ENCODE measurements around the gene LRRC4C. TPM values are rescaled to one million over a fixed set of nuclear protein-coding genes. Genes with fewer than 3 reads are reported as not detected.

Gene LRRC4C
- total RNA-seq, 1 donor from 2014 or later, result 0.64 TPM

GRCh38 chr11:41449483-41450050, 9.9 kb downstream of the LRRC4C start:
- TF ChIP-seq CTCF (IDR thresholded peaks at IDR 0.05; ENCODE audit: partially characterized antibody, unreplicated experiment), result no peak
- Mint-ChIP-seq H3K27me3 (ENCODE audit: unreplicated experiment) (peaks cover 2% of the 10 kb centered on the region), H3K4me3 (ENCODE audit: unreplicated experiment) (no peak overlapping the region), H3K36me3 (ENCODE audit: unreplicated experiment) (no peaks in the 10 kb centered on the region), H3K4me1 (ENCODE audit: low read depth, unreplicated experiment) (peaks cover 10% of the 10 kb centered on the region), H3K27ac (ENCODE audit: unreplicated experiment) (no peak overlapping the region), H3K9me3 (ENCODE audit: unreplicated experiment) (no peaks in the 10 kb centered on the region)
- DNase-seq, result no peak

- Mint-ChIP-seq H3K36me3 (ENCODE audit: unreplicated experiment) (no peaks in the 10 kb centered on the region), H3K27me3 (ENCODE audit: unreplicated experiment) (peaks cover 3% of the 10 kb centered on the region), H3K9me3 (ENCODE audit: unreplicated experiment) (peaks cover 1% of the 10 kb centered on the region), H3K4me1 (ENCODE audit: low read depth, unreplicated experiment) (peaks cover 10% of the 10 kb centered on the region), H3K27ac (ENCODE audit: unreplicated experiment) (no peak overlapping the region), H3K4me3 (ENCODE audit: unreplicated experiment) (no peak overlapping the region)
- TF ChIP-seq CTCF (IDR thresholded peaks at IDR 0.05; ENCODE audit: partially characterized antibody, unreplicated experiment), result no peak
- no peak for DNase-seq
These were observed 12.9 kb downstream of the LRRC4C start for GRCh38 chr11:41446566-41446965.

- no peak for TF ChIP-seq CTCF (IDR thresholded peaks at IDR 0.05; ENCODE audit: partially characterized antibody, unreplicated experiment)
- DNase-seq, result no peak
- no peak overlapping the region for H3K27ac Mint-ChIP-seq (ENCODE audit: unreplicated experiment)
- H3K27me3 Mint-ChIP-seq (ENCODE audit: unreplicated experiment), result peaks cover 2% of the 10 kb centered on the region
- H3K4me3 Mint-ChIP-seq (ENCODE audit: unreplicated experiment), result no peak overlapping the region
- H3K4me1 Mint-ChIP-seq (ENCODE audit: low read depth, unreplicated experiment), result peaks cover 10% of the 10 kb centered on the region
- peaks cover 1% of the 10 kb centered on the region for H3K9me3 Mint-ChIP-seq (ENCODE audit: unreplicated experiment)
- H3K36me3 Mint-ChIP-seq (ENCODE audit: unreplicated experiment), result no peaks in the 10 kb centered on the region
These were observed 13.3 kb downstream of the LRRC4C start for GRCh38 chr11:41446107-41446506.

- Mint-ChIP-seq H3K36me3 (ENCODE audit: unreplicated experiment) (no peaks in the 10 kb centered on the region), H3K9me3 (ENCODE audit: unreplicated experiment) (no peaks in the 10 kb centered on the region), H3K27me3 (ENCODE audit: unreplicated experiment) (peaks cover 2% of the 10 kb centered on the region), H3K27ac (ENCODE audit: unreplicated experiment) (no peak overlapping the region), H3K4me1 (ENCODE audit: low read depth, unreplicated experiment) (peaks cover 10% of the 10 kb centered on the region), H3K4me3 (ENCODE audit: unreplicated experiment) (no peak overlapping the region)
- no peak for DNase-seq
- TF ChIP-seq CTCF (IDR thresholded peaks at IDR 0.05; ENCODE audit: partially characterized antibody, unreplicated experiment), result no peak
These were observed 22.4 kb downstream of the LRRC4C start for GRCh38 chr11:41437006-41437490.

- H3K27me3 Mint-ChIP-seq (ENCODE audit: unreplicated experiment), result peaks cover 2% of the 10 kb centered on the region
- peaks cover 10% of the 10 kb centered on the region for H3K4me1 Mint-ChIP-seq (ENCODE audit: low read depth, unreplicated experiment)
- no peak for DNase-seq
- no peaks in the 10 kb centered on the region for H3K9me3 Mint-ChIP-seq (ENCODE audit: unreplicated experiment)
- no peak overlapping the region for H3K4me3 Mint-ChIP-seq (ENCODE audit: unreplicated experiment)
- H3K27ac Mint-ChIP-seq (ENCODE audit: unreplicated experiment), result no peak overlapping the region
- no peak for TF ChIP-seq CTCF (IDR thresholded peaks at IDR 0.05; ENCODE audit: partially characterized antibody, unreplicated experiment)
- no peaks in the 10 kb centered on the region for H3K36me3 Mint-ChIP-seq (ENCODE audit: unreplicated experiment)
These were observed 23.9 kb downstream of the LRRC4C start for GRCh38 chr11:41435531-41435930.
